Measurements from ENCODE around the gene ST6GALNAC6. TPM values are rescaled to one million over a fixed set of nuclear protein-coding genes. Genes with fewer than 3 reads are reported as not detected.

The ST6GALNAC6 gene, protein sequence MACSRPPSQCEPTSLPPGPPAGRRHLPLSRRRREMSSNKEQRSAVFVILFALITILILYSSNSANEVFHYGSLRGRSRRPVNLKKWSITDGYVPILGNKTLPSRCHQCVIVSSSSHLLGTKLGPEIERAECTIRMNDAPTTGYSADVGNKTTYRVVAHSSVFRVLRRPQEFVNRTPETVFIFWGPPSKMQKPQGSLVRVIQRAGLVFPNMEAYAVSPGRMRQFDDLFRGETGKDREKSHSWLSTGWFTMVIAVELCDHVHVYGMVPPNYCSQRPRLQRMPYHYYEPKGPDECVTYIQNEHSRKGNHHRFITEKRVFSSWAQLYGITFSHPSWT
- total RNA-seq (10 to 100 TPM; 93.1 to 97.5 TPM), total RNA-seq (0.49 to 33.6 (median 10.5) reads per million in 172 experiments)
- polyA plus RNA-seq (2013, experiment 1 of 2), result 35.2 TPM
- polyA plus RNA-seq (2013, experiment 2 of 2), result 43.4 TPM

DNA sequence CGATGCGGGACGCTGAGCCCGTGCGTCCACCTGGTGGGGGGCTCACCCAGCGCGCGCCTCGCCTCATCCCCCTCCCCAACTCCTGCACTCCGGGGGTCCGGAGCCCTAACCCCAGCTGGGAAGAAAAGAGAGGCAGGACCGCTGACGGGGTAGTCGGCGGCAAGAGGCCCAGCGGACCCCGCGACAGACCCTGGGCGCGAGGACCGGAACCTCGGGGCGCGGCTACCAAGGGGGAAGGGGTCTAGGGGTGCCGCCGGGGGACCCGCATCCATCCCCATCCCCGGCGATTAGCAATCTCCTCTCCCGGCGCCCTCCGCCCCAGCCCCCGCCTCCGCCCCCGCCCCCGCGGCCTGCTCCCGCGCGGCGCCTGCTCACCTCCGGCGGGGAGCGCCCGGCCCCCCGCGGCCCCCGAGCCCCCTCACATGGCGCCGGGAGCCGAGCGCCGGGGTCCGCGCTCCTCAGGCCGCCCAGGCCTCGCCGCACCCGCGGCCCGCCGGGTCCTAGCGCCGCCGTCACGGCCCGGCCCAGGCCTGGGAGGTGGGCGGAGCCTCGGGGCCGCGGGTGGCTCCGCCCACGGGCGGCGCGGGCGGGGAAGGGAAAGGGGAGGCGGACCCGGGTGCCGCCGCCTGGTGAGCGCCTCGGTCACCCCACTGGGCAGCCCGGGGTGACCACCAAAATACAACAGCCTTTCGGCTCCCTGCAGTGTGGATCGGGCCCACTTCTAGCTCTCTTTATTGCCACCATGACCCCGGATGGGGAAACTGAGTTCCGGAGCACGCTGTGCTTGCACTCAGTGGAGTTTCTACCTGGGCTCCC lies at the start of gene ST6GALNAC6:
TSS of gene ST6GALNAC6 (minus strand) at position 476 of the 816 bp plus-strand sequence. CDS start 1,622 bp downstream, outside the sequence.
- no peaks in the 10 kb centered on the region for H3K27me3 ChIP-seq (ENCODE audit: control insufficient read depth in 1 of 2, insufficient read depth in 2 of 2, low read length in 2 of 2)
- peaks cover 64% of the 10 kb centered on the region for H3K4me1 ChIP-seq (ENCODE audit: insufficient read depth, low read length)
- H3K4me3 ChIP-seq (ENCODE audit: low read length), result peak within 1 kb of the TSS; percentile 89
- ATAC-seq (ENCODE audit: poor library complexity), result peak; percentile 76
- H3K27me3 Mint-ChIP-seq, result no peaks in the 10 kb centered on the region
- peaks cover 45% of the 10 kb centered on the region for H3K4me1 Mint-ChIP-seq (ENCODE audit: low read depth)
- peak within 1 kb of the TSS; percentile 36 to 56 for H3K27ac ChIP-seq (ENCODE audit: low read depth in 1 of 2, low read length in 2 of 2)
- TF ChIP-seq, protein P1, sequence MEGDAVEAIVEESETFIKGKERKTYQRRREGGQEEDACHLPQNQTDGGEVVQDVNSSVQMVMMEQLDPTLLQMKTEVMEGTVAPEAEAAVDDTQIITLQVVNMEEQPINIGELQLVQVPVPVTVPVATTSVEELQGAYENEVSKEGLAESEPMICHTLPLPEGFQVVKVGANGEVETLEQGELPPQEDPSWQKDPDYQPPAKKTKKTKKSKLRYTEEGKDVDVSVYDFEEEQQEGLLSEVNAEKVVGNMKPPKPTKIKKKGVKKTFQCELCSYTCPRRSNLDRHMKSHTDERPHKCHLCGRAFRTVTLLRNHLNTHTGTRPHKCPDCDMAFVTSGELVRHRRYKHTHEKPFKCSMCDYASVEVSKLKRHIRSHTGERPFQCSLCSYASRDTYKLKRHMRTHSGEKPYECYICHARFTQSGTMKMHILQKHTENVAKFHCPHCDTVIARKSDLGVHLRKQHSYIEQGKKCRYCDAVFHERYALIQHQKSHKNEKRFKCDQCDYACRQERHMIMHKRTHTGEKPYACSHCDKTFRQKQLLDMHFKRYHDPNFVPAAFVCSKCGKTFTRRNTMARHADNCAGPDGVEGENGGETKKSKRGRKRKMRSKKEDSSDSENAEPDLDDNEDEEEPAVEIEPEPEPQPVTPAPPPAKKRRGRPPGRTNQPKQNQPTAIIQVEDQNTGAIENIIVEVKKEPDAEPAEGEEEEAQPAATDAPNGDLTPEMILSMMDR (IDR thresholded peaks at IDR 0.05), result no peak
- H3K4me3 Mint-ChIP-seq, result peak within 1 kb of the TSS; percentile 95
- CTCF ChIA-PET, result interaction anchor here (0.8 to 2.2 kb wide), 3 partner anchors 11 to 165 kb away, joined by 4 to 6 read pairs (median 5); partner anchors contain the start of gene TOR2A
- peak within 1 kb of the TSS; percentile 86 for H3K27ac Mint-ChIP-seq
- peaks cover 27% of the 10 kb centered on the region for H3K36me3 ChIP-seq (ENCODE audit: insufficient read depth, low read length)
- POLR2A ChIA-PET, result interaction anchor here (0.8 to 3.1 kb wide), 8 partner anchors 11 to 225 kb away, joined by 3 to 16 read pairs (median 3); partner anchors contain the start of genes CDK9, PIP5KL1 and ST6GALNAC4
- peaks cover 50% of the 10 kb centered on the region for H3K36me3 Mint-ChIP-seq (ENCODE audit: low read depth)
- no peaks in the 10 kb centered on the region for H3K9me3 Mint-ChIP-seq
- intact Hi-C loops (cut with DNase I, micrococcal nuclease), result loop anchor here (1.0 to 5.0 kb wide), 2 partner anchors 18 to 37 kb away; partner anchors contain the start of gene ST6GALNAC4 (in 1 of the 2)
- peaks cover 13 to 24% of the 10 kb centered on the region in 2 experiments for H3K9me3 ChIP-seq (ENCODE audit: control insufficient read depth in 1 of 2, insufficient read depth in 1 of 2, low read length in 2 of 2)
- peak in 13 of 14 experiments; percentile 32 to 86 (median 61) for DNase-seq

DNA sequence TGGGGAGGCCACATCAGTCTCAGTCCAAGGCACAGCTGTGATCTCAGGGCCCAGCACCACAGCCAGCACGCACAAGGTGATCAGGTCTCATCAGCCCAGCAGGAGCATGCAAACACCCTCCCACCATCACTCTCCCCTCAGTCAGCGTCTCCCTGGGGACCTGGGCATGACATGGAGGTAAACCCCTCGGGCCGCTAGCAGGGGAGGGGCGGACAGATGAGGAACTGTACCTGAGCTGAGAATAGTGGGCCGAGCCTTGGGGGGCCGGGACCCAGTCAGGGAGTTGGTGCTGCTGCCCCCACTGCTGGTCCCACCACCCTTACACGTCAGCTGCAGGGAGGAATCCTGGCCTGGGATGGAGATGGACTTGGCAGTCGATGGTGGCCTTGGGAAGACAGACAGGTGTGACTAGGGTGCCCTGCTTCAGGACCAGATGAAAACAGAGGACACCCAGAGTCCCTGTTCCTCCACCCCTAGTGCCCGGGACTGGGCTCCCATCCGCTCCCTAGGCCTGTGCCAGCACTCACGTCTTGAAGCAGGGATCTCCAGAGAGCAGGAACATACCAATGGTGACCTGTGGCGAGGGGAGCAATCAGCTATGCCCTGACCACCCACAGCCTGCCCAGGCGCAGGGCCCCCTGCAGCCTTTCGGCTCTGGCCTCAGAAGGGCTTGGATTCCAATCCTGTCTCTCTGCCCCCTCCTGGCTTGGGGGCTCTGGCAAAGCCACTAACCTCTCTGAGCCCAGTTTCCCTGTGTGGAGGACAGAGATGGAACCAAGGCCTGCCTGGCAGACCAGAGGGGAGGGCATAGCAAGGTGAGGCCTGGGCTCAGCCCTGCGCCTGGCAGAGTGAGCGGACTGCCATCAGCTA lies 48.7 kb upstream of the ST6GALNAC6 start:
- POLR2A ChIA-PET, result interaction anchor here (0.9 to 2.8 kb wide), 3 partner anchors 12 to 83 kb away, joined by 4 to 12 read pairs (median 11); no protein-coding TSS in a partner anchor
- peak overlapping the region; percentile 97 for H3K27ac Mint-ChIP-seq
- Histone ChIP-seq H3K4me3 (ENCODE audit: low read length) (no peak overlapping the region), H3K4me1 (ENCODE audit: insufficient read depth, low read length) (peaks cover 91% of the 10 kb centered on the region), H3K27me3 (ENCODE audit: control insufficient read depth in 1 of 2, insufficient read depth in 2 of 2, low read length in 2 of 2) (no peaks in the 10 kb centered on the region), H3K27ac (ENCODE audit: low read depth in 1 of 2, low read length in 2 of 2) (peak overlapping the region in 1 of 2 donors; percentile 36), H3K9me3 (ENCODE audit: control insufficient read depth in 1 of 2, insufficient read depth in 1 of 2, low read length in 2 of 2) (no peaks in the 10 kb centered on the region), H3K36me3 (ENCODE audit: insufficient read depth, low read length) (peaks cover 93% of the 10 kb centered on the region)
- peaks cover 74% of the 10 kb centered on the region for H3K4me1 Mint-ChIP-seq (ENCODE audit: low read depth)
- H3K27me3 Mint-ChIP-seq, result no peaks in the 10 kb centered on the region
- H3K36me3 Mint-ChIP-seq (ENCODE audit: low read depth), result peaks cover 91% of the 10 kb centered on the region
- intact Hi-C loops (cut with DNase I, micrococcal nuclease), result no loop called here
- ATAC-seq (ENCODE audit: poor library complexity), result no peak
- TF ChIP-seq, protein P1 (IDR thresholded peaks at IDR 0.05), result no peak
- H3K4me3 Mint-ChIP-seq, result peak overlapping the region; percentile 54
- CTCF ChIA-PET, result interaction anchor here (1.6 to 1.7 kb wide), 3 partner anchors 15 to 87 kb away, joined by 4 to 7 read pairs (median 6); no protein-coding TSS in a partner anchor
- DNase-seq, result no peak
- H3K9me3 Mint-ChIP-seq, result no peaks in the 10 kb centered on the region

Data from CD4-positive, alpha-beta T cell (primary cell).